ENCODE measurements around the gene BRD3.

BRD3 gene

GRCh38 chr9:134046894-134047681 lies 20.7 kb downstream of the BRD3 start:
- TF ChIP-seq, protein P1, sequence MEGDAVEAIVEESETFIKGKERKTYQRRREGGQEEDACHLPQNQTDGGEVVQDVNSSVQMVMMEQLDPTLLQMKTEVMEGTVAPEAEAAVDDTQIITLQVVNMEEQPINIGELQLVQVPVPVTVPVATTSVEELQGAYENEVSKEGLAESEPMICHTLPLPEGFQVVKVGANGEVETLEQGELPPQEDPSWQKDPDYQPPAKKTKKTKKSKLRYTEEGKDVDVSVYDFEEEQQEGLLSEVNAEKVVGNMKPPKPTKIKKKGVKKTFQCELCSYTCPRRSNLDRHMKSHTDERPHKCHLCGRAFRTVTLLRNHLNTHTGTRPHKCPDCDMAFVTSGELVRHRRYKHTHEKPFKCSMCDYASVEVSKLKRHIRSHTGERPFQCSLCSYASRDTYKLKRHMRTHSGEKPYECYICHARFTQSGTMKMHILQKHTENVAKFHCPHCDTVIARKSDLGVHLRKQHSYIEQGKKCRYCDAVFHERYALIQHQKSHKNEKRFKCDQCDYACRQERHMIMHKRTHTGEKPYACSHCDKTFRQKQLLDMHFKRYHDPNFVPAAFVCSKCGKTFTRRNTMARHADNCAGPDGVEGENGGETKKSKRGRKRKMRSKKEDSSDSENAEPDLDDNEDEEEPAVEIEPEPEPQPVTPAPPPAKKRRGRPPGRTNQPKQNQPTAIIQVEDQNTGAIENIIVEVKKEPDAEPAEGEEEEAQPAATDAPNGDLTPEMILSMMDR (IDR thresholded peaks at IDR 0.05; ENCODE audit: low read depth, low read length): no peak
- DNase-seq (ENCODE audit: extremely low read depth, low read depth): no peak

- TF ChIP-seq, protein P1 (IDR thresholded peaks at IDR 0.05; ENCODE audit: low read depth, low read length): no peak
- no peak for DNase-seq (ENCODE audit: extremely low read depth, low read depth)
These were observed 21.8 kb downstream of the BRD3 start for GRCh38 chr9:134045841-134046544.

GRCh38 chr9:134044944-134045343 lies 22.9 kb downstream of the BRD3 start:
- TF ChIP-seq, protein P1 (IDR thresholded peaks at IDR 0.05; ENCODE audit: low read depth, low read length): no peak

GRCh38 chr9:134043531-134043988 lies 24.3 kb downstream of the BRD3 start:
- TF ChIP-seq, protein P1 (IDR thresholded peaks at IDR 0.05; ENCODE audit: low read depth, low read length): no peak
- DNase-seq (ENCODE audit: extremely low read depth, low read depth): no peak

More at GRCh38 chr9:134044944-134045343, 22.9 kb downstream of the BRD3 start:
- no peak for DNase-seq (ENCODE audit: extremely low read depth, low read depth)

GRCh38 chr9:134041649-134041962 lies 26.2 kb downstream of the BRD3 start:
- TF ChIP-seq, protein P1 (IDR thresholded peaks at IDR 0.05; ENCODE audit: low read depth, low read length): no peak
- no peak for DNase-seq (ENCODE audit: extremely low read depth, low read depth)

- DNase-seq (ENCODE audit: extremely low read depth, low read depth): no peak
- TF ChIP-seq, protein P1 (IDR thresholded peaks at IDR 0.05; ENCODE audit: low read depth, low read length): no peak
These were observed 26.8 kb downstream of the BRD3 start for GRCh38 chr9:134040781-134041648.

All from AG09319 (cell line).